Renal pelvis (tissue), 4 donors: ENCODE data around the gene ZBTB44. TPM values are rescaled to one million over a fixed set of nuclear protein-coding genes. Genes with fewer than 3 reads are reported as not detected.

ENCODE experiments used
- DNase-seq: peaks from one replicate; pipeline ENCODE4 v3.0.0-alpha.2; 2013
- polyA plus RNA-seq, 3 donors: library from polyadenylated mRNA; unstranded; fragments of 120-200 nt; gene quantifications; one replicate each; pipeline ENCODE4 v1.2.1, GENCODE V29; 2013; ENCODE audit not compliant: insufficient read length in 3 of 3

ZBTB44 gene
- polyA plus RNA-seq, 3 donors = 49.3 to 70.3 (median 60.7) TPM

DNA sequence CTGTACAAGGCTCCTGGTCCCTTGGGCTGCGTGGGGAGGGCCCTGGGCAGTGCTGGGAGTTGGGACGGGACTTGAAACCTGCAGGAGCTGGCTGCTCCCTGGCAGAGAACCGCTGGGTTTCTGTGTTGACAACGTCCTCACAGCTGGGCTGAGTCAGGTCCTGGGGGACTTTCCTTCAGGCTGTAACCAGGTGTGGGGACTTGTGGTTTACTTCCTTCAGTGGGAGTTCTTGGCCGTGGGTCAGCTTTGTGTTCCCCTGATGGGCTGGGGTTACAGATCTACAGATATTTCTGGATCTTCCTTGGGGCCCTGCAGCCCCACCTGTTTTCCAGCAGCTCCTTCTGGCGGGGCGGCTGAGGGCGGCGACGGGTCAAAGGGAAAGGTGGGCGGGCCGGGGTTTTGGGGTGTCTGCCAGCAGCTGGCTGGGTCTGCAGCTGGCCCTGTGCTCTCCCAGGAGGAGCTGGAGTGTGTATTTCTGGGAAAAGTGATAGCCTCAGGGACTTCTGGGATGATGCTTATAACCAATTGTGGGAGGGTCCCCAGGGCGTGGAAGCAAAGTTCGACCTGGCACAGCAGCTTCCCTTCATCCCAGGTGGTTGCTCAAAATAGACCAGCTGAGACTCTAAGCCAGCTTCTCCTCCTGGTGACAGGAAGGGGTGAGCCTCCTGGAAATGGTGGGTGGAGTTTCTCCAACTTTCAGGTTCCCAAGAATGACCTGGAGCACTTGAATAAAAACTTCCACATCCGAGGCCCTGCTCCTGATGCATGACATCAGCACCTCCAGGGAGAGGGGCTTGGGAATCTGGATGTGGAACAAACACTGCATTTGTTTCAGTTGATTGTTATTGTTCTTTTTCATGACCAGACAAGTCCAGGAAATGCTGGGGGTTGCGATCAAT is 136.0 kb downstream of the ZBTB44 start:
- no peak for DNase-seq

DNA sequence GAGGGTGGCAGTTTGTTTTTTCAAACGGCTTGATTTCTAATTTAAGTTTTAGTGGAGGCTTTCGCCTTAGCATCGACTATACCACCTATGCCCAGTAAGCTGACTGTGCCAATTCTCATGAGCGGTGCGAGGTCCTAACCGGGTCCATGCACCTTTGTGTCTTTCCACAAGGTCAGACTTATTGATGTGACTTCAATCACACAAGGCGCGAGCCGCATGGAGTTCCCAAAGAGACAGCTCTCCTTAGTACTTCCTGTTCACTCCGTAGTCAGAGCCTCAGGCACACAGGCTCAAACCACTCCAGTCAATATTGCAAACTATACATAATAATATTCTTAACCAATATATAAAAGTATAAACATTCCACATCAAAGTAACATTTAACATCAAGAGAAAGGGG is 136.9 kb downstream of the ZBTB44 start:
- DNase-seq = no peak

Other genes starting within 250 kb of the ZBTB44 start
- gene APLP2, start 245.0 kb downstream of the ZBTB44 start, polyA plus RNA-seq = 100 to 1,000 TPM; 447 to 475 (median 450) TPM
- 10 to 100 TPM; 34.2 to 39.2 (median 34.6) TPM for gene ST14, start 155.1 kb downstream of the ZBTB44 start, polyA plus RNA-seq
- gene ADAMTS8, start 113.7 kb upstream of the ZBTB44 start, polyA plus RNA-seq = 1 to 10 TPM; 2.8 to 3.8 (median 3.0) TPM
- gene ADAMTS15, start 133.7 kb upstream of the ZBTB44 start, polyA plus RNA-seq = 10 to 100 TPM; 64.0 to 65.7 (median 65.4) TPM